Measurements from ENCODE around the gene PRKAR1B.

Gene PRKAR1B

GRCh38 chr7:690478-691360 lies 36.4 kb downstream of the PRKAR1B start:
- no peak for DNase-seq

GRCh38 chr7:685540-685939 lies 41.5 kb downstream of the PRKAR1B start:
- no peak for DNase-seq

GRCh38 chr7:684416-684815 lies 42.7 kb downstream of the PRKAR1B start:
- no peak for DNase-seq

- DNase-seq = no peak
Observed at GRCh38 chr7:683526-684205, 43.4 kb downstream of the PRKAR1B start.

- no peak for DNase-seq
Observed at GRCh38 chr7:682810-683209, 44.3 kb downstream of the PRKAR1B start.

GRCh38 chr7:681551-682307 lies 45.4 kb downstream of the PRKAR1B start:
- DNase-seq = no peak

DNA sequence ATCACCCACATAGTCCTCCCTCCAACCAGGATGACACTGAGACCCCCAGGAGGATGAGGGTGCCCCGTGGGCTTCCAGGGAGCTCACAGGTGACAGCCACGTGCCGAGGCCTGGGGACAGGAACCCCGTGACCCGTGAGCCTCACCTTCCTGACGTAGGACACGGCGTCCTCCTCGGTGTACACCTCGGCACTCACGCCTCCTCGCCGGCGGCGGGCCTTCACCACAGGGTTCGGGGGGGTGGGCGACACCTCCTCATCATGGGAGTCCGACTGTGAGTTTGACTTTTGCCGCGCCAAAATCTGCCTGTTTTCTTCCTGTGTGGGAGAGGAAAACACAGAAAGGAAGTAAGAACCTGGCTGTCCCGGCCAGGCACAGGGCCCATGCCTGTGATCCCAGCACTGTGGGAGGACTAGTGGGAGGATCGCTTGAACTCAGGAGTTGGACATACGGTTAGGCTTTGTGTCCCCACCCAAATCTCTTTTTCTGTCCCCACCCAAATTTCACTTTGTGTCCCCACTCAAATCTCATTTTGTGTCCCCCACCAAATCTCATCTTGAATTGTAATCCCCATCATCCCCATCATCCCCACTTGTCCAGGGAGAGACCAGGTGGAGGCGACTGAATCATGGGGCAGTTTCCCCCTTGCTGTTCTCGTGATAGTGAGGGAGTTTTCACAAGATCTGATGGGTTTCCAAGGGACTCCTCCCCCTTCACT lies 46.5 kb downstream of the PRKAR1B start:
- DNase-seq = no peak

DNA sequence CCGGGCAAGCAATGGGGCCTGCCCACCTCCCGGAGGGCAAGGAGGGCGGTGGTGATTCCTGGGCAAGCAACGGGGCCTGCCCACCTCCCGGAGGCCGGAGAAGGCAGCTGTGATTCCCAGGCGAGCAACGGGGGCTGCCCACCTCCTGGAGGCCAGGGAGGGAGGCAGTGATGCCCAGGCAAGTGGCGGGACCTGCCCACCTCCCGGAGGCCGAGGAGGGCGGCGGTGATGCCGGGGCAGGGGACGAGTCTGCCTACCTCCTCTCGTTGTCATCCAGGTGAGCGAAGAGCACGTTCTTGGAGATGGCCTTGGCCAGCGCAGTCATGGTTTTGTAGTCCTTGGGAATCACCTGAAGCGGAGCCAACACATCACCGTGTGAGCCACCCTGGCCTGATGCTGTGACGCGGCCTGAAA lies 50.1 kb downstream of the PRKAR1B start:
- DNase-seq = no peak

DNA sequence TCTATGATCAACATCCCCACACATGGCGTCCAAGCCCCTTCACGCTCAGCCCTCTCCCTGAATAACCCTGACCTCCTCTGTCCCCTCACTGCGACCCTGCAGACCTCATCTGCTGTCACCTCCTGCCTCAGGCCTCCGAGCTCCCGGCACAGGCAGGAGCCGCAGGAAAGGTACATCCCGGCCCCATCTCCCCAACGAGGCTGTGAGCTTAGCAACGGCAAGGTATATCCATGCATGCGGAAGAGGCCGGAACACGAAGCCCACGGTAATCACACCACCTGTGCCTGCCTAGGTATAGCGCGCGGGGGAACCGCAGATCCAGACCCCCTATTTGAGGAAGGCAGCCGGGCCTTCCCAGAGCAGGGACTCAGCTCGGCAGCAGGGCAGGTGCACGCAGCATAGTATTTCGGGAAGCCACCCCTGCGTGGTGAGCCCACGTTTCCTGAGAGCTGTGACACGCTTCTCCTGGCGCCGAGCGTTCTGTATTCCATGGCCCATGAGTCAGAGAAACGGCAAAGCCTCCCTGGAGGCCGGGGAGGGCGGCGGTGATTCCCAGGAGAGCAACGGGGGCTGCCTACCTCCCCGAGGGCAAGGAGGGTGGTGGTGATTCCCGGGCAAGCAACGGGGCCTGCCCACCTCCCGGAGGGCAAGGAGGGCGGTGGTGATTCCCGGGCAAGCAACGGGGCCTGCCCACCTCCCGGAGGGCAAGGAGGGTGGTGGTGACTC lies 50.7 kb downstream of the PRKAR1B start:
- no peak for DNase-seq

DNA sequence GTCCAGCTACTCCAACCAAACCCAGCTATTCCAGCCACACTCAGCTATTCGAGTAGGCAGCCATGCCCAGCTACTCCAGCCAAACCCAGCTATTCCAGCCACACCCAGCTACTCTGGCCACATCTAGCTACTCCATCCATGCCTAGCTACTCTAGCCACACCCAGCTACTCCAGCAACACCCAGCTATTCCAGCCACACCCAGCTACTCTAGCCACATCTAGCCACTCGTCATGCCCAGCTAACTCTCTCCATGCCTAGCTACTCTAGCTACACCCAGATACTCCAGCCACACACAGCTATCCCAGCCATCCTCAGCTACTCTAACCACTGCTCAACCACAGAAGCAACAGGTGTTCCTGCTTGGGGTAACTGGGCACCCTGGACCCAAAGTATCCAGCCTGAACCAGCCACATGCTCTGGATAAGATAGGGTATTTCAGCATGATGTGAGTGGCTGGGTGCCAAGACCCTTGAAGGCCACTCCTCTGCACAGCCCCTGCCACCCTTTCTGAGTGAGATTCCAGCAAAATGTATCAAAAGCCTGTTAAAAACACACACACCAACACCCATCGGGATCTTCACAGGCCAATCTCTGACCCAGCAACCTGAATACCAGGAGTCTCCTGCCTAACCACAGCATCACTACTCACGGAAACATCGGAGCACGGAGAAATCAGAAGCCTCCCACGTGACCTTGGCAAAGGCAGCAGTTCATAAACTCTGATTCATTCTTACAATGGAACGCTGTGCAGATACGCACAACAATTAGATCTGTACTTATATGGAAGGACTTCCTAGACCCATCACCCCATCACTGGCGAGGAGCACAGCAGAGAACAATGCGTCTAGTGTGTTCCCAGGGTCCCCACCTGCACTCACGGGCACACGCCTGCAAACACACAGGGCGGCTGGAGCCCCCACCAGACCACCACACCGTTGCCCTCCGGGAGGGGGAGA lies 52.3 kb downstream of the PRKAR1B start:
- DNase-seq = no peak

DNA sequence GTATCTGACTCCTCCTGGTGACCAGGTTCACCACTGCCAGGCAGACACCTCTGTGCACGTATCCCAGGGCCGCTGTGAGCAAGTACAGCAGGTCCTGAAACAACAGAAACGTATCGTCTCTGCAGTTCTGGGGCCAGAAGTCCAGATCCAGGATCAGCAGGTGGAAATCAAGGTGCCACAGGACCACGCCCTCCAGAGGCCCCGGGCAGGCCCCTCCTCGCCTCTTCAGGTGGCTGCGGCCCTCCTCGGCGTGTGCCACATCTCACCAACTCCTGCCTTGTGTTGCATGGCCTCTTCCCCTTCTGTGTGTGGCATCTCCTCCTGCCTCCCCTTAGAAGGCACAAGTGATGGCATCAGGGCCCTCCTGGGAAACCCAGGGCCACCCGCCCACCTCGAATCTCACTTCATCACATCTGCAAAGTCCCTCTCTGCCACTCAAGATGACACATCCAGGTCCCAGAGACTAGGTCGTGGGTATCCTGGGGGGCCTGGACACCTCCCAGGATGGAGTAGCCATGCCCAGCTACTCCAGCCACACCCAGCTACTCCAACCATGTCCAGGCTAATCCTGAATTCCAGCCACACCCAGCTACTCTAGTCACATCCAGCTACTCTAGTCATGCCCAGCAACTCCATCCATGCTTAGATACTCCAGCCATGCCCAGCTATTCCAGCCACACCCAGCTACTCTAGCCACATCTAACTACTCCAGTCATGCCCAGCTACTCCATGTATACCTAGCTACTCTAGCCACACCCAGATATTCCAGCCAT lies 53.2 kb downstream of the PRKAR1B start:
- DNase-seq = no peak

DNA sequence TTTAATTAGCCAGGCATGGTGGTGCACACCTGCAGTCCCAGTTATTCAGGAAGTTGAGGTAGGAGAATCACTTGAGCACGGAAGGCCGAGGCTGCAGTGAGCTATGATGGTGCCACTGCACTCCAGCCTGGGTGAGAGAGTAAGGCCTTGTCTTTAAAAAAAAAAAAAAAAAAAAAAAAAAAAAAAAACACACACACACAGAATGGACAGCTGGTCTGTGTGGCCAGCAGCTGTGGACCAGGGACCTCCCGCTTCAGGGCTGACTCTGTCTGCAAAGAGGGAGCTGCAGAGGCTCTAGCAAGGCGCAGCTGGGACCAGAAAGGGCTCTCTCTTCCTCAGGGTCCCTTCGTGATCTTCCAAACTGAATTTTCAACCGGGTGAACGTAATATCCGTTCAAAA lies 54.2 kb downstream of the PRKAR1B start:
- DNase-seq = no peak

DNA sequence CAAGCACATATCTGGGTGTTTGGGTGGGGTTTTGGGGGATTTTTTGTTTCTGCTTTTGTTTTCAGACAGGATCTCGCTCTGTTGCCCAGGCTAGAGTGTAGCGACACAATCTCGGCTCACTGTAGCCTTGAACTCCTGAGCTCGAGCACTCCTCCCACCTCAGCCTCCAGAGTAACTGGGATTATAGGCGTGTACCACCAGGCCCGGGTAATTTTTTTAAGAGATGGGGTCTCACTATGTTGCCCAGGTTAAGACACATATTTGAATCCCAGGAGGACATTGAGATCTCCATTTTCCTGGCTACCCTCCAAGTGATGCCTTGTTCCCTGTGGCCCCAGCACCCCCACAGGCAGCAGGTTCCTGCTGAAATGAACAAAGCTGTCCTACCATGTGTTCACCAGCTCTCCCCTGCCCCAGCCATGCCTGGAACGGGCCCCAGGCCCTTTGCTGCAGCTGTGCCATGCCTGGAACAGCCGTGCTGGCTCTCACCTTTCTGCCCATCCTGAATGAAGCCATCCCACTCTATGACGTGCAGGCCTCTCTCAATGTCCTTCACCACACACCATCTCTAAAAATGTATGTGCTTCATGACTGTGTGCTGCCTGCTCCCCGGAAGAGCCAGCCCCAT lies 55.6 kb downstream of the PRKAR1B start:
- DNase-seq = no peak

GRCh38 chr7:670501-671390 lies 56.3 kb downstream of the PRKAR1B start:
- DNase-seq = no peak

DNA sequence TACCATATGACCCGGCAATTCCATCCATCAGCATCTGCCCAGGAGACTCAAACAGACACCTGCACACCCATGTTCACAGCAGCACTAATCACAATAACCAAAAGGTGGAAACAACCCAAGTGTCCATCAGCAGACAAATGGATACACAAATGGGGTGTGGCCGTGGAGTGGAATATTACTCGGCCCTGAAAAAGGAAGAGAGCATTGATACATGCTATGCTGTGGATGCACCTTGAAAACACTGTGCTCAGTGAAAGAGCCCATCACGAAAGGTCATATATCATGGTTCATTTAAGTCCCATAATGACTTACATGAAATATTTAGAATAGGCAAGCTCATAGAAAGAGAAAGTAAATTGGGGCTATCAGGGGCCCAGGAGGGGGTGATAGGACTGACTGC lies 58.1 kb downstream of the PRKAR1B start:
- no peak for DNase-seq

- no peak for DNase-seq
Observed at GRCh38 chr7:668139-668931, 58.7 kb downstream of the PRKAR1B start.

DNA sequence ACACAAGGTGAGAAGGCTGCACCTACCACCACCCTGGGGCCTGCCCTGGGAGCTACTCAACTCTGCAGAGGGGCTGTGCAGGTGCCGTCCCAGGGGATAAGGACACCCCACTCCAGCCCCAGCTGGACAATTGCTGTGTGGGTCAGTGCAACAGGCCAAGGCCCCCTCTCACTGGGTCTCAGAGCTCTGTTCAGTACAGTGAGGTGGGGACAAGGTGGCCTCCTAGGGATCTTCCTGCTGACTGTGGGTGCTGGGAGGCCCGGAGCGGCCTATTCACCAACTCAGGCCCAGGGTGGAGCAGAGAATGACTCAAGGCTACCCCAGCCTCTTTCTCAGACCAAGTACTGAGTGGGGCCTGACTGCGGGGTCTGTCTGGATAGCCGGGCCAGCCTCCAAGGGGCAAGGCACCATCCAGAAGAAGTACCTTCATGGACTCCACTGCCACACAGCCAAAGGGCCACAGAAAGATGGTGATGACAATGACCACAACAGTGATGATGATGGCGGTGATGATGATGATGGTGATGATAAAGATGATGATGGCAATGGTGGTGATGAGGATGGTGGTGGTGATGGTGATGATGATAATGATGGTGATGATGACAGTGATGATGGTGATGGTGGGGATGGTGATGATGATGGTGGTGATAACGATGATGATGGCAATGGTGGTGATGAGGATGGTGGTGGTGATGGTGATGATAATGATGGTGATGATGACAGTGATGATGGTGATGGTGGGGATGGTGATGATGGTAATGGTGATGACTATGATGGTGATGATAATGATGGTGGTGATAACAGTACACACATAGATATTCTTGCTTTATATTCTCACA lies 60.4 kb downstream of the PRKAR1B start:
- DNase-seq = no peak

Data from CD4-positive, alpha-beta T cell treated with Interleukin-15 for 1 hour (primary cell).